Measurements from ENCODE around the gene PEX7.
"Not testable (repeated sequence)": the region's sequence is repeated elsewhere in the genome, so short reads cannot be mapped to it uniquely, and the experiment has no call there.

The PEX7 gene

DNA sequence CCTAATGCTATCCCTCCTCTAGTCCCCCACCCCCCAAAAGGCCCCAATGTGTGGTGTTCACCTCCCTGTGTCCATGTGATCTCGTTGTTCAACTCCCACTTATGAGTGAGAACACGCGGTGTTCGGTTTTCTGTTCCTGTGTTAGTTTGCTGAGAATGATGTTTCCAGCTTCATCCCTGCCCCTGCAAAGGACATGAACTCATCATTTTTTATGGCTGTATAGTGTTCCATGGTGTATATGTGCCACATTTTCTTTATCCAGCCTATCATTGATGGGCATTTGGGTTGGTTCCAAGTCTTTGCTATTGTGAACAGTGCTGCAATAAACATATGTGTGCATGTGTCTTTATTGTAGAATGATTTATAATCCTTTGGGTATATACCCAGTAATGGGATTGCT is 54.1 kb downstream of the PEX7 start:
- H3K27me3 ChIP-seq (ENCODE audit: control insufficient read depth in 1 of 2, insufficient read depth in 2 of 2, low read length in 2 of 2); H3K9ac ChIP-seq (ENCODE audit: low read length in 2 of 2); H3K4me3 ChIP-seq (ENCODE audit: low read length in 2 of 2); H3K27ac ChIP-seq (ENCODE audit: low read length); H3K4me1 ChIP-seq (ENCODE audit: control insufficient read depth, insufficient read depth, low read length): not testable (repeated sequence)
- Histone ChIP-seq H3K9me3 (ENCODE audit: control insufficient read depth in 2 of 2, low read length in 2 of 2) (peaks cover 6 to 22% of the 10 kb centered on the region in 2 donors), H3K36me3 (ENCODE audit: control insufficient read depth in 2 of 2, insufficient read depth in 2 of 2, low read length in 2 of 2) (peaks cover 0 to 14% of the 10 kb centered on the region in 2 donors)

DNA sequence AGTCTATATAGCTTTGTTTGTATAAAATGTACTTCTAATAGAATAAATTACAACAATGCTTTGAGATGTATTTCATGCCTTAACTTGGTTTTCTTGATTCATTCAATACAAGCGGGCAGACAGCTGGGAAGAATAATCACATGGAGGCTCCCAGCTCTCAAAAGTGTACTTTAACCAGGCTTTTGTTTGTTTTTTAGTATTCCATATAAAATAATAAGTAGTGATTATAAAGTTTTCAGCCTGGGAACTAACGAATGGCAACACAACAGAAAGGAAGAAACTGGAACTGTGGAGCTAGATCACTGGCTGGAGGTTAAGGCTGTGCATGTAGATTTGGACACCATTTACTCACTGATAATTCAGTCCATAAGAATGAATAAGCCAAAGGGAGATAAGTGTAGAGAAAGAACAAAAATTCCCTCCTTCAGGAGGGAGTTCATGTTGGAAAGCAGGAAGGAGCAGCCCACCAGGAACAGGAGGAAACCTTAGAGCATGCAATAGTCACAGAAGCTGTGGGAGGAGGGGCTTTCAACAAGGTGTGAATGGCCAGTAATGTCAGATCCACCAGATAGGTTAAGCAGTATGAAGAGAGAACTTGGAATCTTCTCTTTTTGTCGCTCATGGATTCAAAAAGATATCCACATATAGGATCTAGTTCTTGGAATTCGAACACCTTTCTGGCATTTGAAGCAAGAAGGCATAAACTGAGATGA is 58.5 kb downstream of the PEX7 start:
- Histone ChIP-seq H3K9ac (ENCODE audit: low read length in 2 of 2) (no peak overlapping the region), H3K9me3 (ENCODE audit: control insufficient read depth in 2 of 2, low read length in 2 of 2) (peaks cover 0 to 3% of the 10 kb centered on the region in 2 donors), H3K36me3 (ENCODE audit: control insufficient read depth in 2 of 2, insufficient read depth in 2 of 2, low read length in 2 of 2) (no peaks in the 10 kb centered on the region), H3K4me3 (ENCODE audit: low read length in 2 of 2) (no peak overlapping the region), H3K27ac (ENCODE audit: low read length) (no peak overlapping the region), H3K27me3 (ENCODE audit: control insufficient read depth in 1 of 2, insufficient read depth in 2 of 2, low read length in 2 of 2) (no peaks in the 10 kb centered on the region), H3K4me1 (ENCODE audit: control insufficient read depth, insufficient read depth, low read length) (no peaks in the 10 kb centered on the region)

DNA sequence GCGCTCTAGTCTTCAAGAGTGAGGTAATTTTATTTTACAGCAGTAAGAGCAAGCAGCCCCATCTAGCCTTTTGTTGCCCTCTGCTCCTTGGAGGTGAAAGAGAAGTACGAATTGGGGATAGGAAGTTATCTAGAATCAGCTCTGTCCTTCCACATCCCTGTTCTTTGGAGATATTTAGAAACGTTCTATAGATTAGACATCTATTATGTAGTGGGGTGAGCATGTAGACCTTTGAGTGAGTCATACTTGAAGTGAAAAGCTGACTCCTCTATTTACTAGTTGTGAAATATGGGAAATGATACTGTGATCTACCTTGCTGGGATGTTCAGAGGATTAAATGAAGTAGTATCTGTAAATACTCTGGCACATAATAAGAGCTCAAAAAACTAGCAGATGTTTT is 63.7 kb downstream of the PEX7 start:
- Histone ChIP-seq H3K9me3 (ENCODE audit: control insufficient read depth in 2 of 2, low read length in 2 of 2) (no peaks in the 10 kb centered on the region), H3K27me3 (ENCODE audit: control insufficient read depth in 1 of 2, insufficient read depth in 2 of 2, low read length in 2 of 2) (no peaks in the 10 kb centered on the region), H3K4me1 (ENCODE audit: control insufficient read depth, insufficient read depth, low read length) (no peaks in the 10 kb centered on the region), H3K36me3 (ENCODE audit: control insufficient read depth in 2 of 2, insufficient read depth in 2 of 2, low read length in 2 of 2) (no peaks in the 10 kb centered on the region), H3K9ac (ENCODE audit: low read length in 2 of 2) (no peak overlapping the region), H3K27ac (ENCODE audit: low read length) (no peak overlapping the region), H3K4me3 (ENCODE audit: low read length in 2 of 2) (no peak overlapping the region)

DNA sequence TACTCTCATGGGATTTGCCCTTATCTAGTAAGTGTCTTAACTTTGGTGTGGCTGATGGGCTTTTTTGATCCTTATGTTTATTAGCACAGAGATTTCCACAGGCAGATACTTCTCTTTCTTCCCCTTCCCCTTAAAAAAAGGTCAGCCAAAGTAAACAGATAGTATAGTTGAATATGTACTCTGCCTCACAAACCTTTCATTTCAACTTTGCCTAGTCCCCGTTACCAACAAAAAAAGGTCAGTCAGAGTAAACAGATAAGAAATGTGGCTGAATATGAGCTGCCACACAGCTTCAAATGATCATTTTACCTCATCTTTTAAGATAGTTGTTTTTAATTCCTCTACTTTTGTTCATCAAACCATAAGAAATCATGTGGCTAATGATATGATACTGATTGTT is 65.6 kb downstream of the PEX7 start:
- Histone ChIP-seq H3K27ac (ENCODE audit: low read length) (no peak overlapping the region), H3K9me3 (ENCODE audit: control insufficient read depth in 2 of 2, low read length in 2 of 2) (no peaks in the 10 kb centered on the region), H3K36me3 (ENCODE audit: control insufficient read depth in 2 of 2, insufficient read depth in 2 of 2, low read length in 2 of 2) (no peaks in the 10 kb centered on the region), H3K4me1 (ENCODE audit: control insufficient read depth, insufficient read depth, low read length) (no peaks in the 10 kb centered on the region), H3K4me3 (ENCODE audit: low read length in 2 of 2) (no peak overlapping the region), H3K27me3 (ENCODE audit: control insufficient read depth in 1 of 2, insufficient read depth in 2 of 2, low read length in 2 of 2) (no peaks in the 10 kb centered on the region), H3K9ac (ENCODE audit: low read length in 2 of 2) (no peak overlapping the region)

DNA sequence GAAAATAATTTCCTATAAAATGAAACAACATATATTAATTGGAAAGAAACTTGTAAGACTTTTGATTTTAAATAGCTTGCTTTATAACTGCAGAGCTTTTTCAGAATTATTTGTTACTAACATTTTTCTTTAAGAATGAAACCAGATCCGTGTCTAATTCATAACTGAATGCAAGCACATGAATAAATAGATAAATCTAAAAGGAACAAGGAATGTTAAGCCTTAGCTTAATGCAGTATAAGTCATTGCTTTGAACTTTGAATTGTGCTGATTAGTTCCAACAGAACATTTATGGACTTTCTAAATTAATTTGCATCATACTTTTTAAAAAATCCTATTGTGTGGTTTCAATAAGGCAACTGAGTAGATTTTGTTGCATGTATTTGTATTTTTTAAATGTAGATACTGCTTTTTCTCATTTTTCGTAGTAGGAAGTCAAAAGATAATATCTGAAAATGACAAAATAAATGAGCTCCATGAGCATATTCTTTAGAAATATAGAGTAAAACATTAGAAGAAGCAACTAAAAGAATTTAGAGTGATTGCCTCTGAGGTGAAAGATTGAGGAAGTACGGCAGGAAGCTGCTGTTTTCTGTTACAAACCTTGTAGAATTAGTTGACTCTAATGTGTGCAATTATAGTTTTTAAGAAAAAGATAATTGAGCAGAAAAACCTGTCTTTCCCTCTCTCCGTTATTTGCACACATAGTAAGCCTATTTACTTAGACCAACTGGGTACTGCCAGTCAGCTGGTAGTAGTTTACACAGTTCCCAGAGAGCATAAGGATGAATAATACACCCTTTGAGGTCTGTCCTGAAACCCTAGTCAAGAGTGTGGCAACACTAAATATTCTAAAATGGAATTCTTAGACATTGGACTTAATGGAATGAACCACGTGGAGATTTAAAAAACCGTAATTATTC is 67.1 kb downstream of the PEX7 start:
- no peaks in the 10 kb centered on the region for H3K4me1 ChIP-seq (ENCODE audit: control insufficient read depth, insufficient read depth, low read length)
- H3K27ac ChIP-seq (ENCODE audit: low read length) = no peak overlapping the region
- H3K36me3 ChIP-seq (ENCODE audit: control insufficient read depth in 2 of 2, insufficient read depth in 2 of 2, low read length in 2 of 2) = no peaks in the 10 kb centered on the region
- H3K9ac ChIP-seq (ENCODE audit: low read length in 2 of 2) = no peak overlapping the region
- no peak overlapping the region for H3K4me3 ChIP-seq (ENCODE audit: low read length in 2 of 2)
- H3K9me3 ChIP-seq (ENCODE audit: control insufficient read depth in 2 of 2, low read length in 2 of 2) = no peaks in the 10 kb centered on the region
- no peaks in the 10 kb centered on the region for H3K27me3 ChIP-seq (ENCODE audit: control insufficient read depth in 1 of 2, insufficient read depth in 2 of 2, low read length in 2 of 2)

DNA sequence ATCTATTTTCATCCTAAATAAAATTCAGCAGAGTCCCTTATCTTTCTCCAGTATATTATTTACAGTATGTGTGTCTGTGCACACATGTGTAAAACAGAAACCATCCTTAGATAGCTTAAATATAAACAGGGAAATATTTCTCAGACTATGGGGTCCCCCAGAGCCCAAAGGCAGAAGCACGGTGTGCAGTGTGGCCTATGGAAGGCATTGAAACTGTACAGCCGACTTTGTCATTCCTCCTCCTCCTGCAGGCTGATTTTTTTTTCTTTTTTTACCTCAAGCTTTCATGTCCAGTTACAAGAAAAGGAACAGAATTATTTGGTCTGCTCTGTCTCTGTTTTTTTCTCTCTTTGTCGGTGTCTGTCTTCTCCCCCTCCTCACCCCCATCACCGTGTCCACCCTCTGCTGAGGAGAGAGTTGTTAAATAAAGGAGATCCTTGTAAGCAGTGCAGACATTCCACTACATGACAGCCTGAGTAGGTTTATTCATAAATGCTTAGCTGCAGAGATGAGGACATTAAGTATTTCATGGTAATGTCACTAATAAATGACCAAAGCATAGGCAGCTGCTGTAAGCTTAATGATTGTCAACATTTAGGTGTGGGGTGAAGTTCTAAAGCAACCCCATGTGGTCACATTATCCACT is 67.9 kb downstream of the PEX7 start:
- no peaks in the 10 kb centered on the region for H3K9me3 ChIP-seq (ENCODE audit: control insufficient read depth in 2 of 2, low read length in 2 of 2)
- H3K27me3 ChIP-seq (ENCODE audit: control insufficient read depth in 1 of 2, insufficient read depth in 2 of 2, low read length in 2 of 2) = no peaks in the 10 kb centered on the region
- no peak overlapping the region for H3K4me3 ChIP-seq (ENCODE audit: low read length in 2 of 2)
- H3K36me3 ChIP-seq (ENCODE audit: control insufficient read depth in 2 of 2, insufficient read depth in 2 of 2, low read length in 2 of 2) = no peaks in the 10 kb centered on the region
- no peaks in the 10 kb centered on the region for H3K4me1 ChIP-seq (ENCODE audit: control insufficient read depth, insufficient read depth, low read length)
- H3K9ac ChIP-seq (ENCODE audit: low read length in 2 of 2) = no peak overlapping the region
- no peak overlapping the region for H3K27ac ChIP-seq (ENCODE audit: low read length)

DNA sequence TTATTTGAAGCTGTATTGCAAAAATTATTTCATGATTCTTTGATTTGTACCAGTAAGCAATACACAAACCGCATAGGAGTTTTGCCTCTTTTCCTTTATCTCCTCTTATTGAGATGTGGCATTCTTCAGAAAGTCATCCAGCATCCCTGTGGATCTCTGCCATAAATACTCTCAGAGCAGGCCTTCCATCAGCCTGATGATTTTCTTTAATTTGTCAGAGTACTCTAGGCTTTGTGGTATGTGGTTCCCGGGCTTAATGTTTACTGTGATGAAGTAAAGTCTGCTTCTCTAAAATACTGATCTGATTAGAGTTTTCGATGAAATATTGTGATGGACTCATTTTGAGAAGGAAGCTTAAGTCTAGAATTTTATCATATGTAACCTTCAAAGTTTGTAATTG is 68.6 kb downstream of the PEX7 start:
- no peaks in the 10 kb centered on the region for H3K27me3 ChIP-seq (ENCODE audit: control insufficient read depth in 1 of 2, insufficient read depth in 2 of 2, low read length in 2 of 2)
- H3K9ac ChIP-seq (ENCODE audit: low read length in 2 of 2) = no peak overlapping the region
- no peak overlapping the region for H3K4me3 ChIP-seq (ENCODE audit: low read length in 2 of 2)
- H3K9me3 ChIP-seq (ENCODE audit: control insufficient read depth in 2 of 2, low read length in 2 of 2) = no peaks in the 10 kb centered on the region
- H3K36me3 ChIP-seq (ENCODE audit: control insufficient read depth in 2 of 2, insufficient read depth in 2 of 2, low read length in 2 of 2) = no peaks in the 10 kb centered on the region
- H3K27ac ChIP-seq (ENCODE audit: low read length) = no peak overlapping the region
- H3K4me1 ChIP-seq (ENCODE audit: control insufficient read depth, insufficient read depth, low read length) = no peaks in the 10 kb centered on the region

DNA sequence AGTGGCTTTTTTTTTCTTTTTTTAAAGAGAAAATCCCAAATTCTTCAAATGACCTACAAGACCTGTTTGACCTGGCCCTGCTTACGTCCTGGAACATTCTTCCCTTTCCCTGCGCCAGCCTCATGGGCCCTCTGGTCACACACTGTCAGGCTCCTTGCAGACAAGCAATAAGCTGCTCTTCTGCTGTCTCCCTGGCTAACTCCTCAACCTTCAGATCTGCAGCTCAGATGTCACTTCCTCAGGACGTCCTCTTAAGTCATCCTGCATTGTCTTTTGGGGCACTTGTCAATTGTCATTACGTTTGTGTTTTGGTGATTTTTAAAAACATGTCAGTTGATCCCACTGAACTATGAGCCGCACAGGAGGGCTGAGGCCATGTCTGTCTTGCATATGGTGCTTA is 70.8 kb downstream of the PEX7 start:
- H3K27ac ChIP-seq (ENCODE audit: low read length) = no peak overlapping the region
- no peaks in the 10 kb centered on the region for H3K27me3 ChIP-seq (ENCODE audit: control insufficient read depth in 1 of 2, insufficient read depth in 2 of 2, low read length in 2 of 2)
- H3K9ac ChIP-seq (ENCODE audit: low read length in 2 of 2) = no peak overlapping the region
- no peaks in the 10 kb centered on the region for H3K9me3 ChIP-seq (ENCODE audit: control insufficient read depth in 2 of 2, low read length in 2 of 2)
- no peaks in the 10 kb centered on the region for H3K4me1 ChIP-seq (ENCODE audit: control insufficient read depth, insufficient read depth, low read length)
- peaks cover 1 to 2% of the 10 kb centered on the region in 2 donors for H3K36me3 ChIP-seq (ENCODE audit: control insufficient read depth in 2 of 2, insufficient read depth in 2 of 2, low read length in 2 of 2)
- H3K4me3 ChIP-seq (ENCODE audit: low read length in 2 of 2) = no peak overlapping the region

DNA sequence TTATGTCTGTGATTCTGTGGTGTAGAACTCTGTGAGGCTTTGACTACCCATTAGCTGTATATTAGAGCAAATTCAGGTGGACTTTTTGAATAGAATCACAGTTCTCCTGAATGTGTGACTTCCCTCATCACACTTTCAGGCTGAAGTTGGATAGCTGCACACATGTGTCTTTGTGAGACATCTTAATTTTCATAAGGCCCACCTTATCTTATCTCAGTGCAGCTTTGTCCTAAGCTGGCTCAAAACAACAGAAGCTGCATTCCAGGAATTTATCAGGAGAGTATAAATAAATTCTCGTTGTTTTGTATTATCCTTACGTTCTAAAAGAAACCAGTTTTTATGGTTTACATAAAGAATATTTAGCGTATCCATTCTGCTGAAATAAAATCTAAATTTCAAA is 73.5 kb downstream of the PEX7 start:
- Histone ChIP-seq H3K4me3 (ENCODE audit: low read length in 2 of 2) (no peak overlapping the region), H3K36me3 (ENCODE audit: control insufficient read depth in 2 of 2, insufficient read depth in 2 of 2, low read length in 2 of 2) (peaks cover 4 to 8% of the 10 kb centered on the region in 2 donors), H3K9me3 (ENCODE audit: control insufficient read depth in 2 of 2, low read length in 2 of 2) (no peaks in the 10 kb centered on the region), H3K4me1 (ENCODE audit: control insufficient read depth, insufficient read depth, low read length) (no peaks in the 10 kb centered on the region), H3K9ac (ENCODE audit: low read length in 2 of 2) (no peak overlapping the region), H3K27ac (ENCODE audit: low read length) (no peak overlapping the region), H3K27me3 (ENCODE audit: control insufficient read depth in 1 of 2, insufficient read depth in 2 of 2, low read length in 2 of 2) (no peaks in the 10 kb centered on the region)

DNA sequence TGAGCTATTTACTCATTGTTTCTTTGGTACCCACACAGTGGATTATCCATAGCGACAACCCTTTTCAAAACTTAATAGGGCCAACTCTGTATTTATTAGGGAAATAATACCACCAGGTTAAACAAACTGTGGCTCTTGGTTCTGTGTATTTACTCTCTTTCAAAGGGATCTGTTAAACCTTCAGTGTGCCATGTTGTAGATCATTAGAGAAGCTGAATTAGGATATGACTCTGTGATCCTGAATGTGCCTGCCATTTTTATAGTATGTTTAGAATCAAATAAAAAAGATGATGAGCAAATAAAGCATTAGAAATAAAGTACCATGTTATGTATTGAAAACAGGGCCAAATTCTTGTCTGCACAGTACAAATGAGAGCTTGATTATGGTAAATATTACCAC is 74.7 kb downstream of the PEX7 start:
- Histone ChIP-seq H3K27ac (ENCODE audit: low read length) (no peak overlapping the region), H3K9ac (ENCODE audit: low read length in 2 of 2) (no peak overlapping the region), H3K4me1 (ENCODE audit: control insufficient read depth, insufficient read depth, low read length) (no peaks in the 10 kb centered on the region), H3K9me3 (ENCODE audit: control insufficient read depth in 2 of 2, low read length in 2 of 2) (no peaks in the 10 kb centered on the region), H3K27me3 (ENCODE audit: control insufficient read depth in 1 of 2, insufficient read depth in 2 of 2, low read length in 2 of 2) (no peaks in the 10 kb centered on the region), H3K36me3 (ENCODE audit: control insufficient read depth in 2 of 2, insufficient read depth in 2 of 2, low read length in 2 of 2) (peaks cover 4 to 13% of the 10 kb centered on the region in 2 donors), H3K4me3 (ENCODE audit: low read length in 2 of 2) (no peak overlapping the region)

Data from stomach smooth muscle (tissue), 2 donors.